GM13976 (cell line): Measurements from ENCODE around the gene AMBRA1.

Experiments
- DNase-seq: peaks from one replicate; pipeline ENCODE4 v3.0.0; 2012; ENCODE audit warnings: low spot score
- CTCF ChIP-seq: IDR thresholded peaks from 2 replicates; pipeline ENCODE4 v1.5.1; 2012; ENCODE audit warnings: borderline replicate concordance, mild to moderate bottlenecking; ENCODE audit not compliant: insufficient read depth; ENCODE audit errors: extremely low read depth, missing control alignments, control extremely low read depth
- in situ Hi-C: fragments of 300-500 bp; cut with MboI; formaldehyde crosslinking; loops from one replicate; pipeline ENCODE4 v1.12.0; 2022; ENCODE audit warnings: low sequenced_read_pairs, mixed read lengths, inconsistent platforms; ENCODE audit not compliant: unreplicated experiment

AMBRA1 gene

GRCh38 chr11:46387456-46387855, 206.4 kb downstream of the AMBRA1 start:
- no peak for DNase-seq
- TF ChIP-seq CTCF, result no peak
- in situ Hi-C loops, result no loop called here

GRCh38 chr11:46386674-46387073, 207.1 kb downstream of the AMBRA1 start:
- in situ Hi-C loops, result no loop called here
- no peak for TF ChIP-seq CTCF
- no peak for DNase-seq

GRCh38 chr11:46386005-46386578, 207.7 kb downstream of the AMBRA1 start:
- in situ Hi-C loops, result no loop called here
- DNase-seq, result no peak
- no peak for TF ChIP-seq CTCF

- TF ChIP-seq CTCF, result no peak
- in situ Hi-C loops, result no loop called here
- DNase-seq, result no peak
Observed at GRCh38 chr11:46385169-46386004, 208.4 kb downstream of the AMBRA1 start.

- no peak for TF ChIP-seq CTCF
- in situ Hi-C loops, result no loop called here
- no peak for DNase-seq
Observed at GRCh38 chr11:46383974-46384701, 209.7 kb downstream of the AMBRA1 start.

- in situ Hi-C loops, result no loop called here
- no peak for TF ChIP-seq CTCF
Observed at GRCh38 chr11:46383404-46383758, 210.4 kb downstream of the AMBRA1 start.

More at GRCh38 chr11:46383404-46383758, 210.4 kb downstream of the AMBRA1 start:
- no peak for DNase-seq
